GM12878 (cell line): ENCODE data around the gene DENND4C. TPM values are rescaled to one million over a fixed set of nuclear protein-coding genes. Genes with fewer than 3 reads are reported as not detected.

Experiments used
- ATAC-seq: fragments of 200-7000 bp; cut with Tn5 transposase; 3 replicates; pipeline ENCODE4 v1.9.1; 2020; ENCODE audit warnings: mild to moderate bottlenecking, moderate library complexity
- BruUV-seq: library from RNA; stranded (reverse); fragments of 400-500 nt; replicated peaks from 2 replicates; lab custom pipeline; 2021; lab: Mats Ljungman, UMichigan
- CTCF ChIA-PET: fragments of 300-600 bp; sonication (Branson Sonifier 250); formaldehyde crosslinking; extraction: SDS; loops from one replicate; lab custom pipeline; 2021; ENCODE audit warnings: inconsistent platforms; lab: Yijun Ruan, JAX
- POLR2A ChIA-PET: fragments of 350-600 bp; formaldehyde crosslinking; extraction: SDS; loops from one replicate; lab custom pipeline; 2021; ENCODE audit warnings: inconsistent platforms; lab: Charles Lee
- RAD21 ChIA-PET: fragments of 300-600 bp; sonication (Branson Sonifier 250); formaldehyde crosslinking; loops from one replicate; lab custom pipeline; 2023; ENCODE audit warnings: antibody characterized with exemption; ENCODE audit not compliant: unreplicated experiment; lab: Charles Lee
- SMC1A ChIA-PET: fragments of 300-600 bp; sonication (Branson Sonifier 250); formaldehyde crosslinking; loops from one replicate; lab custom pipeline; 2023; ENCODE audit not compliant: unreplicated experiment, uncharacterized antibody; lab: Charles Lee
- DNase-seq: peaks from one replicate; pipeline ENCODE4 v3.0.0-alpha.2; 2011; ENCODE audit warnings: low read depth, low spot score
- FAIRE-seq: peaks from 3 replicates; lab custom pipeline; 2011; peaks lifted over from hg19 to GRCh38; lab: Jason Lieb, UNC
- H2AFZ ChIP-seq: 2 replicates; pipeline ENCODE4 v1.6.0; 2011; ENCODE audit warnings: low read depth, low read length, control low read depth; ENCODE audit not compliant: control insufficient read depth
- H3K27ac ChIP-seq: 2 replicates; pipeline ENCODE4 v1.5.1; 2011; ENCODE audit warnings: control low read depth; ENCODE audit not compliant: control insufficient read depth, insufficient read depth
- H3K27me3 ChIP-seq, 2 experiments: replicated peaks in 1 of 2; 2 replicates each; pipeline versions ENCODE4 v1.6.0 to v1.6.1; 2011; ENCODE audit warnings: low read length in 1 of 2; ENCODE audit not compliant: control insufficient read depth in 2 of 2, insufficient read depth in 2 of 2
- H3K36me3 ChIP-seq, 2 experiments: 2 replicates each; pipeline ENCODE4 v1.5.1; 2011; ENCODE audit warnings: low read length in 1 of 2; ENCODE audit not compliant: control insufficient read depth in 2 of 2, insufficient read depth in 2 of 2
- H3K4me1 ChIP-seq: 2 replicates; pipeline ENCODE4 v1.6.1; 2011; ENCODE audit warnings: mild to moderate bottlenecking, low read length, moderate library complexity, mixed read lengths; ENCODE audit not compliant: control insufficient read depth, insufficient read depth
- H3K4me2 ChIP-seq: 2 replicates; pipeline ENCODE4 v1.6.0; 2011; ENCODE audit warnings: control low read depth; ENCODE audit not compliant: control insufficient read depth, insufficient read depth
- H3K4me3 ChIP-seq: fragments of 200-600 bp; sonication (generic); 2 replicates; pipeline ENCODE4 v1.5.1; 2016
- H3K79me2 ChIP-seq: 2 replicates; pipeline ENCODE4 v1.6.0; 2011; ENCODE audit warnings: low read length; ENCODE audit not compliant: control insufficient read depth, insufficient read depth
- H3K9ac ChIP-seq: 2 replicates; pipeline ENCODE4 v1.8.0; 2011; ENCODE audit warnings: low read length, control low read depth, mixed read lengths; ENCODE audit not compliant: control insufficient read depth, insufficient read depth
- H3K9me3 ChIP-seq: replicated peaks from 3 replicates; pipeline ENCODE4 v1.5.1; 2011; ENCODE audit warnings: mild to moderate bottlenecking, low read length; ENCODE audit not compliant: control insufficient read depth, insufficient read depth
- H4K20me1 ChIP-seq: 2 replicates; pipeline ENCODE4 v1.6.0; 2011; ENCODE audit not compliant: control insufficient read depth, insufficient read depth
- BCLAF1 ChIP-seq: fragments of 450-650 bp; IDR thresholded peaks from 2 replicates; pipeline ENCODE4 v1.6.1; 2017; ENCODE audit warnings: antibody characterized with exemption, mild to moderate bottlenecking, moderate library complexity
- BHLHE40 ChIP-seq, 2 experiments: fragments of 450-650 bp in 1 of 2; IDR thresholded peaks; 2 replicates each; pipeline ENCODE4 v1.6.1; 2011 to 2017; ENCODE audit warnings: low read depth in 2 of 2, borderline replicate concordance in 1 of 2, improper control_type of control experiment in 1 of 2, low read length in 1 of 2, mild to moderate bottlenecking in 1 of 2
- CHD2 ChIP-seq: IDR thresholded peaks from 2 replicates; pipeline ENCODE4 v1.6.1; 2011; ENCODE audit warnings: low read depth, low read length, improper control_type of control experiment, borderline replicate concordance
- CTCF ChIP-seq, 3 experiments: IDR thresholded peaks in 2 of 3; conservative IDR thresholded peaks in 1 of 3; 2 replicates each; pipeline ENCODE4 v1.5.1; 2011; ENCODE audit warnings: low read depth in 3 of 3, low read length in 3 of 3, mild to moderate bottlenecking in 3 of 3, control low read depth in 2 of 3, moderate library complexity in 2 of 3, inconsistent platforms in 1 of 3, mixed read lengths in 1 of 3; ENCODE audit not compliant: control insufficient read depth in 2 of 3, insufficient read depth in 1 of 3; ENCODE audit errors: extremely low read depth in 1 of 3
- EGR1 ChIP-seq, 2 experiments: IDR thresholded peaks; 1 replicate in 1 of 2; 2 replicates in 1 of 2; pipeline ENCODE4 v1.6.1; 2011 to 2012; ENCODE audit warnings: low read depth in 2 of 2, low read length in 2 of 2, borderline replicate concordance in 1 of 2, mild to moderate bottlenecking in 1 of 2, moderate library complexity in 1 of 2
- IKZF1 ChIP-seq: fragments of 450-650 bp; conservative IDR thresholded peaks from 2 replicates; pipeline ENCODE4 v1.6.1; 2017; ENCODE audit warnings: antibody characterized with exemption, mild to moderate bottlenecking
- IRF3 ChIP-seq: fragments of 450-650 bp; IDR thresholded peaks from 2 replicates; pipeline ENCODE4 v1.6.1; 2014; ENCODE audit warnings: mild to moderate bottlenecking
- JUND ChIP-seq: IDR thresholded peaks from 2 replicates; pipeline ENCODE4 v1.6.1; 2012; ENCODE audit warnings: low read depth, mild to moderate bottlenecking, low read length, improper control_type of control experiment, moderate library complexity
- KAT2A ChIP-seq: conservative IDR thresholded peaks from 2 replicates; pipeline ENCODE4 v1.6.1; 2011; ENCODE audit warnings: low read depth, low read length; ENCODE audit not compliant: control insufficient read depth
- MYB ChIP-seq: fragments of 150-350 bp; IDR thresholded peaks from 2 replicates; pipeline ENCODE4 v1.6.1; 2014; ENCODE audit warnings: mild to moderate bottlenecking, low read depth, low read length, borderline replicate concordance
- POU2F2 ChIP-seq: IDR thresholded peaks from 3 replicates; pipeline ENCODE4 v1.6.1; 2011; ENCODE audit warnings: low read depth, mild to moderate bottlenecking, low read length, borderline replicate concordance
- YY1 ChIP-seq: IDR thresholded peaks from 2 replicates; pipeline ENCODE4 v1.6.1; 2011; ENCODE audit warnings: low read depth, mild to moderate bottlenecking, low read length
- WGBS: methylation state at CpG from one replicate; pipeline ENCODE4 v1.1.6; 2016; ENCODE audit warnings: low lambda C conversion rate; ENCODE audit not compliant: insufficient replicate concordance, insufficient coverage; ENCODE audit errors: missing lambda C conversion rate; 5-methylcytosine and 5-hydroxymethylcytosine counted together
- in situ Hi-C: fragments of 300-500 bp; cut with MboI; formaldehyde crosslinking; loops from 9 replicates; pipeline ENCODE4 v1.14.3; 2018; ENCODE audit warnings: mixed read lengths
- intact Hi-C: fragments of 100-400 bp; cut with micrococcal nuclease; formaldehyde crosslinking; loops from one replicate; pipeline ENCODE4 v1.14.2; 2022; ENCODE audit not compliant: unreplicated experiment
- polyA plus RNA-seq, 11 experiments: library from polyadenylated mRNA; depleted of rRNA in 4 of 11; unstranded in 6 of 11; stranded (reverse) in 5 of 11; fragments of >200 nt; fragmentation: Nextera tagmentation in 4 of 11; fragmentation: Illumina TruSeq in 1 of 11; extraction: Ambion mirVana in 4 of 11; extraction: Trizol in 1 of 11; gene quantifications; 1 replicate in 1 of 11; 2 replicates in 10 of 11; pipeline versions ENCODE4 v1.2.1 to v1.2.3, GENCODE V29; 2011 to 2016; ENCODE audit warnings: inconsistent platforms in 2 of 11, missing spikeins in 2 of 11, low read depth in 1 of 11
- total RNA-seq, 4 experiments: library from RNA; depleted of rRNA in 3 of 4; stranded (reverse); fragments of >200 nt in 3 of 4; fragmentation: Illumina TruSeq in 1 of 4; extraction: Trizol in 1 of 4; gene quantifications; 2 replicates each; pipeline versions ENCODE4 v1.2.1 to v1.2.3, GENCODE V29; 2013 to 2021

Gene DENND4C
- total and polyA plus RNA-seq, 10 of the 15 experiments (the other 5 are each of a cell fraction or from before 2014, with no cell fraction given) = 8.2 to 49.3 (median 24.7) TPM

GRCh38 chr9:19408693-19409400 is 178.4 kb downstream of the DENND4C start, which contains the start of gene ACER2 (continued):
- TF ChIP-seq BCLAF1 (no peak), YY1 (0 out of 2 replicates have a peak, but pooled peaks have one; percentile 11), JUND (no peak), CHD2 (peak; percentile 51; the same call in 1 of the 2 replicates), POU2F2 (peak; percentile 22; the same call in 1 of the 3 replicates)

- H3K9me3 ChIP-seq = no peaks in the 10 kb centered on the region
- no TSS peak for BruUV-seq
- in situ Hi-C loops = no loop called here
- H3K36me3 ChIP-seq = no peaks in the 10 kb centered on the region
- peak overlapping the region; percentile 53 for H3K9ac ChIP-seq
- ATAC-seq (peak; percentile 27), DNase-seq (no peak), FAIRE-seq (no peak)
- no peaks in the 10 kb centered on the region for H3K79me2 ChIP-seq
- ChIA-PET SMC1A (interaction anchor here (0.9 to 1.6 kb wide), 3 partner anchors 8 to 32 kb away, joined by 3 to 5 read pairs (median 3); no protein-coding TSS in a partner anchor), POLR2A (interaction anchor here (0.9 to 1.5 kb wide), 3 partner anchors 32 to 34 kb away, joined by 3 to 4 read pairs (median 3); no protein-coding TSS in a partner anchor), RAD21 (interaction anchor here (1.0 to 1.9 kb wide), 2 partner anchors 44 to 47 kb away, joined by 4 to 7 read pairs; no protein-coding TSS in a partner anchor), CTCF (interaction anchor here (0.7 to 3.5 kb wide), 5 partner anchors 25 to 177 kb away, joined by 3 to 15 read pairs (median 4); no protein-coding TSS in a partner anchor)
- under 1% methylated on average over 13 of the region's 17 CpGs for WGBS
- no peaks in the 10 kb centered on the region for H4K20me1 ChIP-seq
- peaks cover 10% of the 10 kb centered on the region for H3K4me1 ChIP-seq
- H3K4me2 ChIP-seq = peak overlapping the region; percentile 84
- H2AFZ ChIP-seq = peak overlapping the region; percentile 83
- peak overlapping the region; percentile 85 for H3K4me3 ChIP-seq
- H3K27me3 ChIP-seq = peaks cover 0 to 2% of the 10 kb centered on the region in 2 experiments; a peak in 1 of 4 replicates
- intact Hi-C loops = loop anchor here (2.0 kb wide), 1 partner anchor 41 kb away; no protein-coding TSS in a partner anchor
- H3K27ac ChIP-seq = 0 out of 2 replicates have a peak overlapping the region, but pooled peaks have one; percentile 2
- TF ChIP-seq CTCF (IDR thresholded peaks at IDR 0.05 in 2 of 3, conservative IDR thresholded peaks at IDR 0.05 in 1 of 3; ENCODE audit: control insufficient read depth in 2 of 3, extremely low read depth in 1 of 3, insufficient read depth in 1 of 3, low read depth in 3 of 3, low read length in 3 of 3) (0 out of 6 replicates have a peak, but pooled peaks of 2 of the 3 experiments have one; percentile 1 to 2), MYB (no peak), BHLHE40 (IDR thresholded peaks at IDR 0.05; ENCODE audit: borderline replicate concordance in 1 of 2, low read depth in 2 of 2, low read length in 1 of 2) (0 out of 4 replicates have a peak, but pooled peaks of 1 of the 2 experiments have one; percentile 3), IRF3 (no peak), KAT2A (no peak), IKZF1 (0 out of 2 replicates have a peak, but pooled peaks have one; percentile 39), EGR1 (IDR thresholded peaks at IDR 0.05; ENCODE audit: borderline replicate concordance in 1 of 2, low read depth in 2 of 2, low read length in 2 of 2) (peak in 1 of 2 experiments; percentile 9; a peak in 1 of 3 replicates)
These were observed 179.1 kb downstream of the DENND4C start for GRCh38 chr9:19409401-19410194.
